ENCODE results near the gene RBPJL.
A peak's percentile ranks its signal among the peaks of the same experiment; 100 is the strongest.

The RBPJL gene, protein sequence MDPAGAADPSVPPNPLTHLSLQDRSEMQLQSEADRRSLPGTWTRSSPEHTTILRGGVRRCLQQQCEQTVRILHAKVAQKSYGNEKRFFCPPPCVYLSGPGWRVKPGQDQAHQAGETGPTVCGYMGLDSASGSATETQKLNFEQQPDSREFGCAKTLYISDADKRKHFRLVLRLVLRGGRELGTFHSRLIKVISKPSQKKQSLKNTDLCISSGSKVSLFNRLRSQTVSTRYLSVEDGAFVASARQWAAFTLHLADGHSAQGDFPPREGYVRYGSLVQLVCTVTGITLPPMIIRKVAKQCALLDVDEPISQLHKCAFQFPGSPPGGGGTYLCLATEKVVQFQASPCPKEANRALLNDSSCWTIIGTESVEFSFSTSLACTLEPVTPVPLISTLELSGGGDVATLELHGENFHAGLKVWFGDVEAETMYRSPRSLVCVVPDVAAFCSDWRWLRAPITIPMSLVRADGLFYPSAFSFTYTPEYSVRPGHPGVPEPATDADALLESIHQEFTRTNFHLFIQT

DNA sequence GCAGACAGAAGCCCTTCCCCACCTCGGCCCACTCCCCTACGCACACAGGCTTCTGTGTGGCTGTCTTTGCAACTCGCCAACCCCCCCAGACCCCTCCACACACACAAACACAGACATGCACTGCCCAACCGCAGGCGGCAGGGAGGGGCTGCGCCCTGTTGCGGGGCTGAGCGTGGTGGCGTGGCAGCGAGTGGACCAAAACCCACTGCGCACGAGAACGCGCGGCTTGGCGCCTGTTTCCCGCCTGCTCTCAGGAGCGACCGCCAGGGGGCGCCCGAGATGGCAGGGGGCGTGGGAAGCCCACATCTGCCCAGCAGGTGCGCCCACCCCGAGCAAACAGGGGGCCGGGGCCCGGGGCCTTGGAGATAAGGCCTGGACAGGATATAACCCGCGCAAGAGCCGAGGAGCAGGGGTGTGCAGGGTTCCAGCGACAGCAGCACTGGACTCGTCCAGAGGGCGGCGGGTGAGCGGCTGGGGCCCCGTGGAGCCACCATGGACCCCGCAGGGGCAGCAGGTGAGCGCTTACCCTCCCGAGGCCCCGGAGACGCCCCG, at the start of gene RBPJL:
TSS of gene RBPJL (plus strand) at position 410 of the 552 bp plus-strand sequence. CDS start at position 493, 83 bp downstream.
- DNase-seq (ENCODE audit: low read depth) = no peak

DNA sequence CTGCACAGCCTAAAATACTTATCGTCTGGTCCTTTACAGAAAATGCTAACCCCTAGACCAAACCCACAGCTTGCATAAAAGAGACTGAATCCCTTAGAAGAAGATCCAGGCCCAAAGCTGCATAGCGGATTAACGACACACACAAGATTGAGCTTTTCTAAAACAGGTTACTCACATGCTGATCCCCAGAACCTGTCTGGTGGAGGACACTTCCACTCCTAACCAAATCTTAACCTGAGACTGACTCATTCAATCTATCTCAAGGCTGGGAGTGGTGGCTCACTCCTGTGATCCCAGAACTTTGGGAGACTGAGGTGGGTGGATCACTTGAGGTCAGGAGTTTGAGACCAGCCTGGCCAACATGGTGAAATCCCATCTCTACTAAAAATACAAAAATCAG, 49.5 kb upstream of the RBPJL start:
- DNase-seq (ENCODE audit: low read depth) = no peak

DNA sequence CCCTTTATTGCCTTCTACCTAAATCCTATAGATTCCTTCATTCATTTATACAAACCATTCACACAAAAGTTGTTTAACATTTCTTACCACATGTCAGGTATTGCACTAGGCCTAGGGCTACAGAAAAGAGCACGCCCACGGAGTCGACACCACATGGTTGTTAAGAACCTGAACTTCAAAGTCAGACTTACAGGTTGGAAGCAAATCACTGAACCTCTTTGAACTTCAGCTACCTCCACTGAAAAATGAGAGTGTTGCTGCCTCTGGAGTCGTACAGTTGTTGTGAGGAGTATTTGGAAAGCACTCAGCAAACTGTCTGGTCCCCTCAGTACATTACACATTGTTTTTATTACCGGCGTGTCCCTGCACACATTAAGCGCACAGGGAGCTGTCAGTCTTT, 48.9 kb upstream of the RBPJL start:
- DNase-seq (ENCODE audit: low read depth) = no peak

DNA sequence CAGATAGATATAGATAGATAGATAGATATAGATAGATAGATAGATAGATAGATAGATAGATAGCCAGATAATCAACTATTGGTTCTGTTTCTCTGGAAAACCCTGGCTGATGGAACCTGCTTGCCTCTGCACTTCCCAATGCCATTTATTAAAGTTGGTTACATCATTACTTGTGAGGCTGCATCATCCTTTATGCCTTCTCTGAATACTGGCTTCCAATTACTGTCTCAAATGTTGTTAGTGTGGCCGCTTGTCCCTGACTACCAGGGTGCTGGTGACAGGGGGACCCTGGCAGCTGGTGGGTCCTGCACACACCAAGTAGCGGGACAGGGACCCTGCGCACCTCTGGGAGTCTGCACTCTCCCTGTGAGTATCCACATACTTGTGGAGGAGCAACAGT, 48.4 kb upstream of the RBPJL start:
- DNase-seq (ENCODE audit: low read depth) = no peak

DNA sequence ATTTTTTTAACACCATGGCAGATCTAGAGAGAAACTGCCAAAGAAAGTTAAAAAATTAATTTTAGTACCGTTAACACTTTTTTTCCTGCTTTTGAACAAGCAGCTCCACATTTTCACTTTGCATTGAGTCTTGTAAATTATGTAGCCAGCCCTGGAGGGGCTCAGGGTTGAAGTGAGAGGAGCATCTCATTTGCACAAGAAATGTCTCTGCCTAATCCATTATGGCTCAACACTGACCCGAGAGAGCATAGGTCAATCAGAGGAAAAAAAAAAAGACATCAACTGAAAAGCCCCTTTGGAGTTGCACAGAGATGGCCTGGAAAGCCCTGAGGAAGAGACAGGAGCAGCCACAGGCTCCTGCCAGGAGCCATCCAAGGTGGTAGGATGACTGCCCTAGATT, 48.0 kb upstream of the RBPJL start:
- DNase-seq (ENCODE audit: low read depth) = no peak

DNA sequence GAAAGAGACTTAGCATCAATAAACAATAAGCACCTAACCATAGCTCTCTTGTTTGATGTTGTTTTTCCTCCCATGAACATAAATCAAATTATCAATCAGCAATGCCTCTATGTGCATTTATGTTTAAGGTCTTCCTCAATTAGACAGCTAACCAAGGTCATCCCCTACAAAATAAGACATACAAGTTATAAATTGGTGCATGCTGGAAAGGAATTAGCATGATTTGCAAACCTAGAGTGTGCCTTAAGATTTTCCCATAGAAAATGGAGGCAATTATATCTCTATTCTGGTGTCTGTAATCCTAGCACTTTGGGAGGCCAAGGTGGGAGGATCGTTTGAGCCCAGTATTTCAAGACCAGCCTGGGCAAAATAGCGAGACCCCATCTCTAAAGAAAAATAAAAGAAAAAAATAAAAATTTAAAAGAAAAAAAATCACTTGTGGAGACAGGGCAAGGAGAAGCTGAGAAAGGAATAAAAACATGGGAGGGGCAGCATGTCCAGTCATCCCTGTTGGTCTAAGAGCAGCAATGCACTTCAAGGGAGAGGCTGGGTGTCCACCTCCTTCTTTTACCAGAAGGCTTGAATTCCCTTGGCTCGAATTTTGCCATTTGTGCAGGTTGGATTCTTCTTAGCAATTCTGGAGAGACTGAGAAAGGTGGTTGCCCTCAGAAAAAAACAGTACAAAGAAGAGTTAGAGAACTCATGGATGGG, 42.9 kb upstream of the RBPJL start:
- no peak for DNase-seq (ENCODE audit: low read depth)

DNA sequence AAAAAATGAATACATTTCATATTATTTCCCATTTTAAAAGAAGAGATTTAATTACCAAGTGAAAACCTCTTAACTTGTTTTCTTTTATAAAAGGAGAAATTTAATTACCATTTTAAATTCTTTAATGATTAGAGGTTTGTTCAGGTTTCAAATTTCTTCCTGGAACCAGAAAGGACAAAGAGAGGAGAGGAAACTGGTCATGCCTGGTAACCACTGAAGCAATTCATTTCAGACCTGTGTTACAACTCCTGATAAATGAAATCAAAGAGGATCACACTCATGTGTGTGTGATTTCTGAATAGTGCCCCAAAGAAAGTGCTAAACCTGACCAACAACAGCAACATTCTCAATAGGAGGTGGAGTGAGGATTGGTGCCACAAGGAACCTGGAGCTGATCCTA, 39.7 kb upstream of the RBPJL start:
- DNase-seq (ENCODE audit: low read depth) = peak; percentile 21

DNA sequence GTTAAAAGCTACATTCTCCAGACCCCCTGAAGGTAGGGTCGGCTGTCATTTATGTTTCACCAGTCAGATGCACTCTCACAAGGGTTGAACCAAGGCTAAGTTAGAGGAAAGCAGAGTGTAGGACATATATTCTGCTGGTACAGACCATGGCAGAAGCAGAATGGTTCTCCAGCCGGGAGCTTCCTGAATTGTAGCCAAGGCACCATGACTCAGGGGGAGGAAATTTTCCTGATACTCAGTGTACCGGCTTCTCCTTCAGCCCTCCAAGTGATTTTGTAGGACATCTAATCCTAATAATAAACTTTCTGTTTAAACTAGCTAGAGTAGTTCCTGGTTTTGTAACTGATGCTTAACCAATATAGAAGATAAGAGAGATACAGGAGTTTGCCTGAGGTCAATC, 38.1 kb upstream of the RBPJL start:
- peak; percentile 32 for DNase-seq (ENCODE audit: low read depth)

DNA sequence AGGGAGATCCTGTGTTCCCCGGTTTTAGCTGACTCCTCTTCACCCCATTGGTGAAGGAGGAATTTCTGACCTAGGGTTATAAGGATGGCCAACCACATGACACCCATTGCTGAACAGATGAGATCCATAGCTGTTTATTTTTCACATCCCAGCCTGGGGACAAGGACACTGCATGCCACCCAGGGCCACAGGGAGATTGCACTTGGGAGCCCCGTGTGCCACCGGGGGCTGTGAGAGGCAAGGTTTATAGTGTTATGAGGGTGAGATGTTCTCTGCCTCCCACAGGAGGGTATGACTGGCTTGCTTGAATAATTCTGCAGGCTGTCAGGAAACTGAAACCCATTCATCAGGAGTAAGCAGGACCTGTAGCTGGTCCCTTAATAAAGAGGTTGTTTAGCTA, 37.6 kb upstream of the RBPJL start:
- DNase-seq (ENCODE audit: low read depth) = no peak

DNA sequence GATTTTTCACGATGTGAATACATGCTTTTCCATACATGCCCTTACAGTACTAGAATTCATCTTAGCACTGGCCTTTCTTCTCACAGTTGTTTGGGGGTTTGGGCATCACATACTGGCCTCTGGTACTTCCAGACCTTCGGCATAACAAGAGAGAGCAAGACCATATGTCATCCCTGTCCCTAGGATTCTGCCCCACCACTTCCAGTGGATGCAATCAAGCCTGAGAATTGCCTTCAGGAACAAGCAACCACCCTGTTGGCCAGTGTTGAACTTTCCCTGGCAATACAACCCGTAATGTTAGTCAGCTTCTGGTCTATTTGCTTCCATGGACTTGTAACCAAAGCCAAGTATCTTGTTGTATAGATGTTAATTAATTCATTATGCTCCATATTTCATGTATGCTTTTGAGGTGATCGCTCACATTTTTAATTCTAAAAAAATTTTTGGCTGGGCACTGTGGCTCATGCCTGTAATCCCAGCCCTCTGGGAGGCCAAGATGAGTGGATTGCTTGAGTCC, 36.8 kb upstream of the RBPJL start:
- DNase-seq (ENCODE audit: low read depth) = no peak

DNA sequence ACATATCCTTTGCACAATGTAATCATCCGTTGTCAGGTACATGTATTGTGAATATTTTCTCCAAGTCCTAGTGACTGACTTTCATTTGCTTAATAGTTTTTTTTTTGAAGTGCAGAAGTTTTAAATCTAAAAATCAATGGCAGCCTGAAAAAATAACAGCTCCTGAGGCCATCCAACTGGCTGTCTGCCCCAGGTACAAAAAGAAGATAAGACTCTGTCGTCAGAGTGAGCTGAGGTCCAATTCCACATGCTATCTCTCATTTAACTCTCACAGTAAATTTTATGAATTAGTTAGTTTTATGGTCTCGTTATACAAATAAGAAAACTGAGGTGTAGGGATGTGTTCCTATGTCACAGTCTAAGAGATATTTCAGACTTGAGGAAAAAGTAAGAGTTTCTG, 31.3 kb upstream of the RBPJL start:
- DNase-seq (ENCODE audit: low read depth) = no peak

DNA sequence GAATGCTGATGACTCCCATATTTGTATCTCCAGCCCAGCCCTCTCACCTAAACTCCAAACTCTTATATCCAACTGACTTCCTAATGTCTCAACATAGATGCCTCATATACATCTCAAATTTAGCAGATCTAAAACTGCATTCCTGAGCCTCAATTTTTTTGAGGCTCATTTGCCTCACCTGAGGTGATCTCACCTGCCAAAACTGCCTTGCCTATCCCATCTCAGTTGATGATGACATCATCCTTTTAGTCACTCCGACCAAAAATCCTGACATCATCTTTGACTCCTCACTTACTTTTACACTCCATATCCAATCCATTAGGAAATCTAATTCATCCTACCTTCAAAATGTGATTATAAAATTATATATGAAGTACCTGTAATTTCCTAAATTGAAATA, 26.6 kb upstream of the RBPJL start:
- DNase-seq (ENCODE audit: low read depth) = no peak

DNA sequence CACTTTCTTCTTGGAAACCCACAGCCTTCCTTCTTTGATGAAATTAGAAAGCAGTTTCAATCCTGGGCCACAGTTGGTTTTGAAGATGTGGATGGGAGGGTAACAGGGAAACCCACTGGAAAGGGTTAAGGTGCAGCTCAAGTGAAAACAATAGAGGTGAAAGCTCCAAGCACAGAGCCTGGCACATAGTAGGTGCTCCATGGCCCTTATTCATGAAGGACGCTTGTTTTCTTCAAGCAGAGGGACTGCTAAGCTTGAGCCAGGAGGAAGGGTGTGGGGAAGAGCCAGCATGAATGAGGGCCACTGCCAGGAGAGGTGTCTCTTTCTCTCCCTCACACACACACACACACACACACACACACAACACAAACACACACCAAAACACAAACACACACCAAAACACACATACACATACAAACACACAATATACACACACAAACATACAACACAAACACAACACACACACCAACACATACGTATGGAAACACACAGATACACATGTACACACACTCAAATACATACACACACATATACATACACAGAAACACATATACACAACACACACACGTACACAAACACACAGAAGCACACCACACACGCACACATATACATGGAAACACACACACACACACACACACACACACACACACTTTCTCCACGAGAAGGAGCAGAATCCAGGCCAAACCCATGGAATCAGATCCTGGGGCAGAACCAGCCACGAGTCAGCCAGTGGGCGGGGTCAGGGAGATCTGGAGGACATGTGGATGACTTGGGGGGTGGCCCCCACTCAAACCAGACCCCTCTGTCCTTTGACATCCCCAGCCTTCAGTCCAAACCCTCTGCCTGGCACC, 23.7 kb upstream of the RBPJL start:
- DNase-seq (ENCODE audit: low read depth) = no peak

DNA sequence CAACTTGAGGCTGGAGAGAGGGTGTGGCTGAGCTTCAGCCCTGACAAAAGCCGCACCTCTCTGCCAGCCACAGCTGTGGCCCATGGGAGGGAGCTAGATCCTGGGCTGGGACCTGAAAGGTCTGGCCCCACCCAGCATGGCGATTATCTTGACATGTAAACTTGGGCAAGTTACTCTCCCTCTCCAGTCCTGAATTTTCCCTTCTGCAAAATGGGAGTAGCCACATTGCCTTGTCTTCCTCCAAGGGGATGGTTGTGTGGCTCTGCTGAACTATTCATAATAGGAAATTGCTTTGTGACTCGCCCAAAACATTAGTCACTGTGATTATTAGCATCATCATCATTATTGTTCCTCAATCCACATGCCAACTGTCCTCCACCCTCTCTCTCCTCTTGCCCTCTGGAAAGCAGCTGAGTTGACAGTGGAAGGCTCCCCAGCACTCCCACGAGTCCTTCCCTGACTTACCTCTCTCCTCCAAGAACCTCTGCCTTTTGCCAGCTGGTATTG, 23.0 kb upstream of the RBPJL start:
- no peak for DNase-seq (ENCODE audit: low read depth)

DNA sequence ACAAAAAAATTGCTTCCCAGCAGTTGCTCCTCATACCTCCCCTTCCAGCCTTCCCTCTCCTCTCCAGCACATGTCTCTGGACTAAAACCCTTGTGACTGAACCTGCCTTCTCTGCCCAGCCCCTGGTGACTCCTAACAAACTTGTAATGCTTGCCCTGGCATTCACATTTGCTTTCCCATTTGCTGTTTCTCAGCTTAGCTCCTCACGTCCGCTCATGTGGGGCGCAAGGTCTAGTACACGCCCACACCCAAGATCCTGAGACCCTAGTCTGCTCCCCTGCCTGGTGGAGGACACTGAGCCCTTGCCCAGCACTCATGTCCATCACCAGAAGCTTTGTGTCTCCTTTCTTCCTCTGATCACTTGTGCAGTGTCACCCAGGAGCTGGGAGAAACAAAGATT, 18.3 kb upstream of the RBPJL start:
- DNase-seq (ENCODE audit: low read depth) = no peak

DNA sequence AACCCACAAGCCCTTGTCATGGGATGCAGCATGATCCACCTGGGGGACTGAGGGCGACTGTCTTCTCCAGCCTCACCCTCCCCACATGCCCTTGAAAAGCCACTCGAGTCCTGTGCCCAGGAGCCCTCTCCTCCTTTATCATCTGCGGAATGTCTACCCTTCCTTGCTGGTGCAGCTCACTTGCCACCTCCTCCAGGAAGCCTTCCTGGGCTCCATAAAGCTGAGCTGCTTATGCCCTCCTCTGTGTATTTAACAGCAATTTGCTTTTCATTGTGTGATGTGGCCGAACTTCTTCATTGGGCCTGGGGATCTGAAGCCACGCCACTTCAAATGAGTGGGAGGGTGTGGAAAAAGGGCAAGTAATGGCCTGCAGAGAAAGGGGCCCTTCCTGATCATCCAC, 17.8 kb upstream of the RBPJL start:
- DNase-seq (ENCODE audit: low read depth) = no peak

DNA sequence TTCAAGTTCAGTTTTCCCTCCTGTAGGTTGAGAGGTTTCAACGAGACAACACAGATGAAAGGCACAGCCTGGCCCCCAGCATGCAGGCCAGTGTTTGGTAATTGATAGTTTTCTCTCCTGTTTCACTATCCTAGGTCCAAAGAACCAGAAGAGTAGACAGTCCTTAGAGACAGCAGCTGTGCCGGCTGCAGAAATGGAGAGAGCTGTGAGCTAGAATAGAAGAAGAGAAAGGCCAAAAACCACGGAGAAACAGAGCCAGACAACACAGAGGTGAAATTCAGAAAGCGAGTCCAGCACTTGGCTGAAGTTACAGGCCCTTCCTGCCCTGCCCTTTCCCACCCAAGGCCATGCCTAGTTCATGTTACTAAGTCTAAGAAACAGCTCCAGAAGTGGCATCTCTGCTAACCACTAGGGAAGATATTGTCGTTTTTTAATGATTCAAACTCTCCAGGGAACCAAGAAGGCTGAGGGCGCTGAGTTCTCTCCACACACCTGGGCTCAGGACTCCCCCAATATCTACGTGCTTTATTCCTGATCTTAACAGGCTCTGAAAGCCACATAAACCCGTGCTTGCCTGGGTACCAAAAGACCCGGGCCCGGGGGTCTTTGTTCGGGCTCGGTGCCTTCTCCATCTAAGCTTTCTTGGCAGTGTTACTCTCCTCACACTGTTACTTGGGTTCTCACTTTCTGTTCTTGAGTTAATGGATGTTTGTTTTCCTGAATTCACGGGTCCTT, 16.5 kb upstream of the RBPJL start:
- no peak for DNase-seq (ENCODE audit: low read depth)

DNA sequence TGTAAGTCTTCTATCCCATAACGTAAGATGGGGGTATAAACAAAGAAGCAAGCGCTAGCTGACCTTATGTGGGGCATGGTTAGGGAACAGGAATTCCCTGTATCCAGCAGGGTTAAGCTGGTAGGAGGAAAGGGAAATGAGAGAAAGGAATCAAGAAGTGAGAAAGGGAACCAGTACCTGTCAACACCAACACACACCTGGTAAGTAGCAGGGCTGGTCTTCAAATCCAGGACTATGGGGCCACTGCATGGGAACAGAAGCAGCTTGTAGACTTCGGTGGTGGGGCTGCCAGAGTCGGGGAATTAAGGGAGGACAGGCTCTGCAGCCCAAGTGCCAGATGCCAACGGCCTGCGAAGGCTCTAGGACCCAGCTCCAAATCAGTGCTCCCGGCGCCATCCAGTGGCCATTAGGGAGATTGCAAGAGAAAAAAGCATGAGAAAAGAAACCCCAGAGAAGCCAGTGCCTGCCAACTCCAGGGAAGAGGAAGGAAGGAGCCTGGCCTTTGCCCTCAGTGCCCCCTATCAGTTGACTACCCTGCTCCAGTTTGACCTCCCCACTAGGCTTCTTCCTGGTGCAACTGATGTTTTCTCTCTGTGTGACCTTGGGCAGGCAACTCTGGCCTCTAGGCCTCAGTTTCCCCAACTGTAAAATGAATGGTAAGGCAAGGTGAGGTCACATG, 15.8 kb upstream of the RBPJL start:
- peak; percentile 49 for DNase-seq (ENCODE audit: low read depth)

DNA sequence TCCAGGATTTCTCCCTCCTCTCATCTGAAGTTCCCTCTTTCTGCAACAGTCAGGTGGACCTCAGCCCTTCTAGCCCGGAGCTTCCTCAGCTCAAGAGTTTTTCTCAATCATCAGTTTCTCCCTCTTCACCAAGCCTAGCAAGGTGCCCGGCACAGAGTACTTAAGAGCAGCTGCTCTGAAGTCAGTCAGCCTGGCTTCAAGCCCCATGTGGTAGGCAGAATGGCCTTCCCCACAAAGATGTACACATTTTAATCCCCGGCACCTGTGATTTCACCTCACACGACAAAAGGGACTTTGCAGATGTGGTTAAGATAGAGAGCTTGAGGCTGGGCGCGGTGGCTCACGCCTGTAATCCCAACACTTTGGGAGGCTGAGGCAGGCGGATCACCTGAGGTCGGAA, 15.1 kb upstream of the RBPJL start:
- DNase-seq (ENCODE audit: low read depth) = no peak

DNA sequence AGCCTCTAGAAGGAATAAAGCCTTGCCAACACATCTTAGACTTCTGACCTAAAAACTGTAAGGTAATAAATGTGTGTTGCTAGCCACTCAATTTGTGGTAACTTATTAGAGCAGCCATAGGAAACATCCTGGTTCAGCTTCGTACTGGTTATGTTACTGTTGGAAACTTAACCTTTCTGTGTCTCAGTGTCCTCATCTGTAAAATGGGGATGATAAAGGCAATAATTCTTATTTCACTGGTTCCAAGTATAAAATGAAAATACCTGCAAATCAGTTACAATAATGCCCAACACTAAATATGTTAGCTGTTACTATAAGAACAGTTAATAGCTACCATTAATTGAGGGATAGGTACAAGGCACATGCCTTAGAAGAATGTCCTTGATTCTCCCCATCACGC, 14.3 kb upstream of the RBPJL start:
- DNase-seq (ENCODE audit: low read depth) = no peak
